LNCaP clone FGC (cell line): ENCODE measurements around the gene CXXC5.

Source experiments
- DNase-seq: peaks from one replicate; pipeline ENCODE4 v3.0.0-alpha.2; 2011; ENCODE audit warnings: low read depth
- H3K4me3 ChIP-seq: 2 replicates; pipeline ENCODE4 v1.5.1; 2011; ENCODE audit warnings: mild to moderate bottlenecking, low read depth, low read length, control low read depth
- CTCF ChIP-seq: IDR thresholded peaks from 2 replicates; pipeline ENCODE4 v1.5.1; 2012; ENCODE audit warnings: mild to moderate bottlenecking; ENCODE audit not compliant: control insufficient read depth, insufficient read depth; ENCODE audit errors: extremely low read depth

CXXC5 gene

GRCh38 chr5:139696167-139696893 is 48.2 kb downstream of the CXXC5 start:
- TF ChIP-seq CTCF: no peak
- no peak overlapping the region for H3K4me3 ChIP-seq
- DNase-seq: no peak

DNA sequence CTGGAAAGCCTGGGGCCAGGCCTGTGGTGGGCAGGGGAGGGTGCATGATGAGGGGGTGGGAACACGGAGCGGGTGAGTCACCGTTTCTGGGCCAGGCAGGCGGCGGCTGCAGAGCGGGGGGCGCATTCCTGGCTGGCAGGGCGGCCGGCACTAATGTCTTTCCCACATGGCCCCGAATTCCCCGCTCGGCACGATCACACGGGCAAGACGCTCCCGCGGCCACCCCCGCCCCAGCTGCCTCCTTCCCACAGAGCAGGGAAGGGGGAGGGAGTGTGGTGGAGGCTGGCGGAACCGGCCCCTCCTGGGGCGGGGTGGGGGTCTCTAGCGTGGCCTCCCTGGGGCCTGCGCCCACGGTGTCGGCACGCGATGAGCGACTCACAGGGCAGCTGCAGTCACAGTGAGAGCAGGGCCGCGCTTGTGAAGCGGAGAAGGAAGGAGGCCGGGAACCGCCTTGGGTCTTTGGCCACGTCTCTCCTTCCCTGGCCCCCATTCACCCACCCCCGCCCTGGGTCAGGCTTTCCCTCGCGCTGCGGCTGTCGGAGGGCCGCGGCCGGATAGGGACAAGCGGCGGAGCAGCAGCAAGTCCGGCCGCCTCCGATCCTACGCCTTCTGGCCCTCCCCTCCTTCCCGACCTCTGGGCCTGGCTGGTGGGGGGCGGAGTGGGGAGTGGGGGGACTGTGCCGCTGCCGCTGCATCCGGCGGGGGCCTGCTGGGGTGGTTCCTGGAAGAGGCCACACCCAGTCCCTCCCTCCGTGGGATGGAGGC is 48.9 kb downstream of the CXXC5 start:
- no peak for TF ChIP-seq CTCF
- no peak overlapping the region for H3K4me3 ChIP-seq
- DNase-seq: no peak

- DNase-seq: no peak
- no peak for TF ChIP-seq CTCF
- no peak overlapping the region for H3K4me3 ChIP-seq
These were observed 50.5 kb downstream of the CXXC5 start for GRCh38 chr5:139698490-139699146.

GRCh38 chr5:139699351-139699750 is 51.2 kb downstream of the CXXC5 start:
- H3K4me3 ChIP-seq: no peak overlapping the region
- no peak for TF ChIP-seq CTCF
- DNase-seq: no peak

GRCh38 chr5:139700711-139701055 is 52.5 kb downstream of the CXXC5 start:
- DNase-seq: no peak
- no peak overlapping the region for H3K4me3 ChIP-seq
- no peak for TF ChIP-seq CTCF

- DNase-seq: no peak
- no peak overlapping the region for H3K4me3 ChIP-seq
- TF ChIP-seq CTCF: no peak
These were observed 53.0 kb downstream of the CXXC5 start for GRCh38 chr5:139701056-139701741.
